Astrocyte of the hippocampus (primary cell): ENCODE results near the gene GPC5.
"Not testable (repeated sequence)": the region's sequence is repeated elsewhere in the genome, so short reads cannot be mapped to it uniquely, and the experiment has no call there.

Experiments used
- DNase-seq: peaks from one replicate; pipeline ENCODE4 v3.0.0; 2011; ENCODE audit warnings: low read depth, low spot score

Gene GPC5

GRCh38 chr13:92459306-92459705 is 1060.9 kb downstream of the GPC5 start:
- no peak for DNase-seq

GRCh38 chr13:92460479-92460878 is 1062.1 kb downstream of the GPC5 start:
- DNase-seq: no peak

DNA sequence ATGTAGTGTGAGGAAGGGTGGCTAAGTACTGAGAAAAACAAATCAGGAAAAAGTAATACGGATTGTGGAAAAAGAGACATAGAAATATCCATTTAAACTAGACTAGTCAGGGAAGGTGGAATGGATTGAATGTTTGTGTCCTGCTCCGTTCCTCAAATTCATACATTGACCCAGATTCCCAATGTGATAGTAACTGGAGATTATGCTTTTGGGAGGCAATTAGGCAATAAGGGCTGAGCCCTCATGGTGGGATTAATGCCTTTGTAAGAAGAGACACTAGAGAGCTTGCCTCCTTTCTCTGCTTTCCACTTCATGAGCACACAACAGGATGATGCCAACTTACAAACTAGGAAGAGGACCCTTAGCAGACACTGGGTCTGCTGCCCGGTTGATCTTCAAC is 1063.0 kb downstream of the GPC5 start:
- DNase-seq: no peak

DNA sequence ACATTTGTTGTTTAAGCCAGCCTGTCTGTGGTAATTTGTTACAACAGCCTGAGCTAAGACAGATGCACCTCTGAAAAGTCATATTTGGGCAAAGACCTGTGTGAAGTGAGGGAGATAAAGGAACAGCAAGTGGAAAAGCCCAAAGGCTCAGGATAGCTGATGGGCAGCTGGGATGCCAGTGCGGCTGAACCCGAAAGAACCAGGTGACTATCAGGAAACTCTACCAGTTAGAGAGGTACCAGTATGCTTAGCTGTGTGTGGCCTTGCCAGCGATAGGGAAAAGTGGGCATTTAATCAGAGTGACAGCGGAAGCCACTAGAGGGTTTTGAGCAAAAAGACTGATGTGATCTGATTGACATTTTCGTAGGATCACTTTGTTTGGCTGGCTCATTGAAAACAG is 1063.4 kb downstream of the GPC5 start:
- DNase-seq: no peak

- peak; percentile 3 for DNase-seq
Measured at GRCh38 chr13:92463134-92463533, 1064.7 kb downstream of the GPC5 start.

- no peak for DNase-seq
Measured at GRCh38 chr13:92473765-92474475, 1075.5 kb downstream of the GPC5 start.

- DNase-seq: no peak
Measured at GRCh38 chr13:92480387-92480786, 1082.0 kb downstream of the GPC5 start.

- not testable (repeated sequence) for DNase-seq
Measured at GRCh38 chr13:92482790-92483189, 1084.4 kb downstream of the GPC5 start.

DNA sequence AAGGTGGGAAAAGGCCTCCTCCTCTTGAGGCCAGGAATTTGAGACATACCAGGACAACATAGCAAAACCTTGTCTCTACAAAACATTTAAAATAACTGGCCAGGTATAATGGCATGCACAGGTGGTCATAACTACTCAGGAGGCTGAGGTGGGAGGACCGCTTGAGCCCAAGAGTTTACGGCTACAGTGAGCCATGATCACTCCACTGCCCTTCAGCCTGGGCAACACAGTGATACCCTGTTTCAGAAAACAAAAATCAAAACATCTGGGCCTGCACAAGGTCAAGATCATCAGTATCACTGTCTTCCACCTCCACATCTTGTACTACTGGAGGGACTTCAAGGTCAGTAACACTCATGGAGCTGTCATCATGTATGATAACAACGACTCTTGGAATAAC is 1085.5 kb downstream of the GPC5 start:
- no peak for DNase-seq

GRCh38 chr13:92487238-92487637 is 1088.8 kb downstream of the GPC5 start:
- DNase-seq: no peak

GRCh38 chr13:92488249-92488852 is 1089.9 kb downstream of the GPC5 start:
- no peak for DNase-seq

DNA sequence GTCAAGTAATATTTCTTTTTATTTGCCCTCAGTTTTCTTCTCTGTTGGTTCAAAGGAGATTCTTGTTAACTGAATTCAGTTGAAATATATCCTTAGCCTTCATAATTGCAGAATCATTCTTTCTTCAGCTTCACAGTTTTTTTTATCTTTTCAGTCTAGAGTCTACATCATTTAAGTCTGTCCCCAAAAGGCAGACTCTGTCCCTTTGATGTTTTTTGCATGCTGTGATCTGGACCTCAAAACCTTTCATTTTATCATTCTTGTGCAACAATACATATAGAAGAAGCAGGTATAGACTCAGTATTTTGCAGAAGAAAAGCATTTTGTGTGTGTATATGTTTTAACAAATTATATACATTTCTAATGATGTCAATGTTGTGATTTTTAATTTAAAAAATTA is 1093.4 kb downstream of the GPC5 start:
- no peak for DNase-seq

- DNase-seq: no peak
Measured at GRCh38 chr13:92494915-92495314, 1096.5 kb downstream of the GPC5 start.

DNA sequence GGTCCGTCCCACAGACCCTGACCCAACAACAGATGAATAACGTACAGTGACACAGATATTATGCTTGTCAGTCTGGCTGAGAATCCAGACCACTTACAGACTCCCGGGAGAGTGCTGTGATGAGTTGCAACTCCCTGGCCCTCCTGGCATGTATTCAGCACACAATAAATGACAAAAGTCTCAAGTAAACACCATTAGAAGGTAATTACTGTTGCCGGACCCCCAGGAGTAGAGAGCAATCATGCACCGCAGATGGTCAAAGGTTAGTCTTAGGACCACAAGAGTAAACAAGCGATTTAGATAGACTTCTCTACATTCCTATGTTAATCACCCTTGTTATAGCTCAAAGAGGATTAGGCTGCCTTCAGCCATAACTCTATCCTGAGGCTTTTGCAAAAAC is 1101.8 kb downstream of the GPC5 start:
- no peak for DNase-seq

DNA sequence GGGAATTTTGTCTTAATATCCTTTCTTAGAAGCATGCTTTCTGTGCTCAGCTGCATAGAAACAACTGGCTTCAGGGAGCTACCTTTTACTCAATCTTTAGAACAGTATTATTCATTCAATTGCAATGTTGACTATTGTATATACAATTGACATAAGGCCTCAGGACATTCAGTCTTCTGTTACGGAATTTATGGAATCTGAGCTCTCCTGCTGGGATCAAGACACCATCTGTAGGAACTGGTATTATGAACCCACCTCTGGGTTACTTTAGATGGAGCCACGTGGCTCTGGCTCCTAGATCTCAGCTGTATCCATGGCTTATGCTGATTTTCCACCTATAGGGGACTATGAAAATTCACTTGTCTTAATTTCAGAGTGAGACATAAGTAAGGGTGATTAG is 1112.0 kb downstream of the GPC5 start:
- DNase-seq: peak; percentile 69

DNA sequence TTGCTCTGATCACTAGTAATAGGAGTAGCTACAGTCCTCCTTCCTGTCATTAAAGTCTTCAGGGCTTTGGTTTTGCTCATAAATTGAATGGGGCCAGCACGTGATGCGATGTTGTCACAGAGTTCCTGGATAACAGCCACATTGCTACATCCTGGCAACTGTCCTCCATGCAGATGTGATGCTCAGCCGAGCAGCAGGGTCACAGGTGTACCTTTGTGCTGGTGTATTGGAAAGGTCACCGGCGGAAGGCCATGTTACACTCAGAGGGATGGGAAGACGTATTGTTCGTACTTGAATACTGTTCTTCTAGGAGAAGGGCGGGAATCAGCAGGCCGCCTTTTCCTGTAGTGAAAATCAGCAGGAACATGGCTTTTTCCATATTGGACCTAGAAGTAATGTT is 1114.4 kb downstream of the GPC5 start:
- DNase-seq: no peak

DNA sequence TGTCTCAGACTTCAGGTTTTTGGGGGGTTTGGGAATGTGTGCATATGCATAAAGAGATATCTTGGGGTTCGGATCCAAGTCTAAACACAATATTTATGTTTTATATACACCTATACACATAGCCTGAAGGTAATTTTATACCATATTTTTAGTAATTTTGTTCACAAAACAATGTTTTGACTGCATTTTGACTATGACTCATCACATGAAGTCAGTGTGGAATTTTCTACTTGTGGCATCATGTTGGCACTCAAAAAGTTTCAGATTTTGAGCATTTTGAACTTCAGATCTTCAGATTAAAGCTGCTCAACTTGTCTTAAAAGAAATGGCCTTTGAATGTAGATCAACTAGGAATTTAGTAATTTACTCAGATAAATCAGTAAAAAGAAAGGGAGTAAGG is 1115.3 kb downstream of the GPC5 start:
- peak; percentile 21 for DNase-seq

GRCh38 chr13:92514420-92515125 is 1116.2 kb downstream of the GPC5 start:
- DNase-seq: no peak

DNA sequence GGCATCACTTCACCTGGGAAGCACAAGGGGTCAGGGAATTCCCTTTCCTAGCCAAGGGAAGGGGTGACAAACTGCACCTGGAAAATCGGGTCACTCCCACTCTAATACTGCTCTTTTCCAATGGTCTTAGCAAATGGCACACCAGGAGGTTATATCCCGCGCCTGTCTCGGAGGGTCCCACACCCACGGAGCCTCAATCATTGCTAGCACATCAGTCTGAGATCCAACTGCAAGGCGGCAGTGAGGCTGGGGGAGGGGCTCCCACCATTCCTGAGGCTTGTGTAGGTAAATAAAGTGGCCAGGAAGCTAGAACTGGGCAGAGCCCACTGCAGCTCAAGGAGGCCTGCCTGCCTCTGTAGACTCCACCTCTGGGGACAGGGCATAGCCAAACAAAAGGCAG is 1118.5 kb downstream of the GPC5 start:
- DNase-seq: not testable (repeated sequence)

DNA sequence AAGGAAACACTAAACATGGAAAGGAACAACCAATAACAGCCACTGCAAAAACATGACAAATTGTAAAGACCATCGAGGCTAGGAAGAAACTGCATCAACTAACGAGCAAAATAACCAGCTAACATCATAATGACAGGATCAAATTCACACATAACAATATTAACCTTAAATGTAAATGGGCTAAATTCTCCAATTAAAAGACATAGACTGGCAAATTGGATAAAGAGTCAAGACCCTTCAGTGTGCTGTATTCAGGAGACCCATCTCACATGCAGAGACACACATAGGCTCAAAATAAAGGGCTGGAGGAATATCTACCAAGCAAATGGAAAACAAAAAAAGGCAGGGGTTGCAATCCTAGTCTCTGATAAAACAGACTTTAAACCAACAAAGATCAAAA is 1120.2 kb downstream of the GPC5 start:
- not testable (repeated sequence) for DNase-seq

GRCh38 chr13:92530364-92530763 is 1131.9 kb downstream of the GPC5 start:
- DNase-seq: no peak

- no peak for DNase-seq
Measured at GRCh38 chr13:92535222-92536006, 1137.0 kb downstream of the GPC5 start.
